GM18505 (cell line): ENCODE results near the gene MARCO.

Experiments
- ATAC-seq: cut with Tn5 transposase; IDR thresholded peaks from one replicate; pipeline ENCODE4 v1.9.1; 2021; ENCODE audit not compliant: unreplicated experiment
- POLR2A ChIP-seq: IDR thresholded peaks from 4 replicates; pipeline ENCODE4 v1.6.1; 2011; ENCODE audit warnings: borderline replicate concordance; ENCODE audit not compliant: insufficient read depth, insufficient read length; ENCODE audit errors: extremely low read depth

The MARCO gene

GRCh38 chr2:119008108-119008507, 66.1 kb downstream of the MARCO start:
- ATAC-seq = no peak
- no peak for TF ChIP-seq POLR2A

DNA sequence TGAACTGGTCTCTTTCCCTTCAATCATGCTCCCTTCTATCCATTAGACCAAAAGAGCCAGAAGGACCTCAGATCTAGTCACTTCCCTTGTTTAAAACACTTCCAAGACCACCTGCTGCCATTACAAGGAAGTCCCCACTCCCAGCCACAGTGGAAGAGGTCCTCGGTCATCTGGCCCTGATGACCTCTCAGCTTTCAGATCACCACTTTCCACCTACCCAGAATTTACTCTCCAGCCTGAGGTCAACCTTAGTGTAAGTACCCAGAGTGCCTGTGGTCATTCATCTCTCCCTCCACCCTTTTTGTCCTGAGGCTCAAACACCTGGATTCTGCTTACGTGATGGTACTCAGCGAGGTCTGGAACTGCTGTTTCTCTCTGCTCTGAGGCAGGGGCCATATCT, 67.1 kb downstream of the MARCO start:
- ATAC-seq = no peak

DNA sequence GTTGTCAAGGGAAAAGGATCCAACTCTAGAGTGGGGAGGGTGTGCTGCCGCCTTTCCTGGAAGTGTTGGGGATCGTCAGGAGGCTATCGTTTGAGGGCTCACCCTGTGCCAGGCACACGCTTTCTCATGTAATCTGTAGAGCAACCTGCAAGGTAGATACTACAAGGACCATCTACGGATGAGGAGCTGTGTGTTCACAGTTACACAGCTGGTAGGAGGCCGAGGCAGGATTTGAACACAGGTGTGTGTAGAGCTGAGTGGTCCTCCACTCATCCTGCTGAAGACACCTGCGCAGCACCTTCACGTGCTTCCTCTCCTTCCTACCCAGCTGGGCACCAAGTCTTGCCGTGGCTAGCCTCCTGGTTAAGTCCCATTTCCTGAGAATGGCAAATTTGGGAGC, 68.3 kb downstream of the MARCO start:
- TF ChIP-seq POLR2A = no peak
- no peak for ATAC-seq

More for the DNA sequence above, 67.1 kb downstream of the MARCO start:
- TF ChIP-seq POLR2A = no peak

GRCh38 chr2:119011162-119011909, 69.3 kb downstream of the MARCO start:
- peak; percentile 75 for ATAC-seq
- no peak for TF ChIP-seq POLR2A

DNA sequence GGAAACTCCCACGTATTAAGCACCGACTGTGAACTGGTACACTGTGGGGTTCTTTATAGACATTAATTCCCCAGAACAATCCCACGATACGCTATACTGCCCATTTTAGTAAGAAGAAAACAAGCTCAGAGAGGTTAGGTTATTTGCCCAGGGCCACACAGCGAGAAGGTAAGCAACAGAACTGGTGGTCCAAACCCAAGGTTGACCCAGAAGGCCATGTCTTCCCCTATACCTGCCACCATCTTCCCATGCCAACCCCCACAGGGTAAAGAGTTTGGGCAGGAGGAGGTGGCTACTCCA, 69.9 kb downstream of the MARCO start:
- TF ChIP-seq POLR2A = no peak
- ATAC-seq = no peak

DNA sequence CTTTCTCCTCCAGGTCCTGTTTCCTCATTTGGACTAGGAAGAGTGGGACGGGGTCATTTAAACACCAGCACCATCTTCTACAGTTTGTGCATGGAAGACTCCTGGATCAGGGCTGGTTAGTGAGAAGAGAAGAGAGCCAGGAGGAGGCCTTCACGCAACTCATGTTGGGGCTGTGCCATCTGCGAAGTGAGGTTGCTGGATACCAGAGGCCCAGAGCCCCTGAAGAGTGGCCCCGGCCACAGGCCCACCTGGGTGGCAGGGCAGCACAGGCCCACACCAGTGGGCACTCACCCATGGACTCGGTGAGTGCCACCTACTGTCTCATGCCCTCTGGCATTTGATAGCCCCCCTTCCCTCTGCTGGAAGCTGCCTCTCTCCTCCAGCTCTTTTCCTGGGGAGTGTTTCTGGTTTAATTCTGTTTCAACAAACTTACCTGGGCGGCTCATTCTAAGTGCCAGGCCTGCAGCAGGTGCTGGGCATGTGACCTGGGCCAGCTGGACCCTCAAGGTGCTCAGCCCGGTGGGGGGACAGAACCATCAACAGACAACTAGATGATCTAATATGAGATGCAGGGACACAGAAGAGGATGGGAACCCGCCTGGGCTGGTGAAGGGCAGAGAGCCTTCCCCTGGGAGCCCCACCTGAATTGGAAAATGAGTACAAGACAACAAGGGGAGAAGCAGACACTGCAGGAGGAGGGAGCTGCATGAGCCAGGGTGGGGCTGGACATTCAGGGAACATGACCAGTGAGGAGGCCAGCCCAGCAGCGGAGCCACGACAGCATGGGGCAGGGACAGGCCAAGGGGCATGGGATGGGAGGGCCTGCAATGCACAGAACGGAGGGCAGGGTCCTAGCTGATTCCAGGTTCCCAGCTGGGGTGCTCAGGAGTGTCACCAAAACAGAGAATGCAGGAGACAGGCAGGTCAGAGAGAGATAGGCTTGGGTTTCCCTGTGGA, 70.6 kb downstream of the MARCO start:
- TF ChIP-seq POLR2A = no peak
- no peak for ATAC-seq

DNA sequence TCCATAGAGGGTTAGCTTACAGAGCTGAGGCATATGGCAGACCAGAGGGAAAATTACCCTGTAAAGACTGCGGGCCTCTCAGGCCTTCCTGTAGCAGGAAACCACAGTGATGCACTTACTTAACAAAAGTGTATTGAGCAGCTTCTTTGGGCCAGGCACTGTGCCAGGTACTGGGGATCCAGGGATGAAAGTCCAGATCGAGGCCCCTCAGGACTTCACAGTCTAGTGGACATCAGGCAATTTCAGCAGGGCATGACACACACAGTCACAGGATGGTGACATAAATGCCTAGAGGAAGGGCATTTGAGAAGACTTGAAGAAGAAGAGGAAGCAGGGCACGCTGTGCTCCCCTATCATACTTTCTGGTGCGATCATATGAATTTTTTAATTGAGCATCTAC, 71.7 kb downstream of the MARCO start:
- TF ChIP-seq POLR2A = no peak
- no peak for ATAC-seq

DNA sequence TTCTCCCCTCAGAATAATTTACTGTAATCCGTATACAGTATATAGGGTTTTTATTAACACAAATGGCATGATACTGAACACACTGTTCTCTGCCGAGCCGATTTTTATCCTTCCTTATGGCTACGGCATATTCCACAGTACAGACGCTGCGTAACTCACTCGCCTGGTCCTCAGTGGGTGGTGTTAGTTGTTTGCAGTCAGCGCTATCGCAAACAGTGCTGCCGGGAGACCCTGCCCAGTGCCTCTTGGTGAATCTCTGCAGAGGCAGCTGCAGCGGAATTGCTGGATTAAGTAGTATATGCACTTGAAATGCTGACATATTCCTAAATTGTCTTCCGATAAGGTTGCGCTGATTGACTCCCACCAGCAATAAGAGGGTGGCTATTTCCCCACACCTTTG, 73.9 kb downstream of the MARCO start:
- ATAC-seq = no peak
- TF ChIP-seq POLR2A = no peak

DNA sequence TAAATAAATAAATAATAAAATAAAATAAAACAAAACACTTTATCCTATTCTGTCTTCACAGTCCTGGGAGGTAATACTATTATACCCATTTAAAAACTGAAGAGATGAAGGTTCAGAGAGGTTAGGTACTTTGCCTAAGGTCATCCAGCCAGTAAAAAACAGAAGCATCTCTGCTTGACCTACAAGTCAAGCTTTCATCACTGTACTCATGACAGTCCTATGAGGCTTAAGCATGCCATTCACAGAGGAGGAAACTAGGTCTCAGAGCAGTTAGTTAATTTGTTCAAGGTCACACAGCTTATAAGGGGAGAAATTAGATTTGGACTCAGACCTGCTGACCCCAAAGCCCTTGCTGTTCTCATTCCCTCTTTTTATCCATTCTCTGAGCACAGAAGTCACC, 77.5 kb downstream of the MARCO start:
- ATAC-seq = no peak
- no peak for TF ChIP-seq POLR2A

DNA sequence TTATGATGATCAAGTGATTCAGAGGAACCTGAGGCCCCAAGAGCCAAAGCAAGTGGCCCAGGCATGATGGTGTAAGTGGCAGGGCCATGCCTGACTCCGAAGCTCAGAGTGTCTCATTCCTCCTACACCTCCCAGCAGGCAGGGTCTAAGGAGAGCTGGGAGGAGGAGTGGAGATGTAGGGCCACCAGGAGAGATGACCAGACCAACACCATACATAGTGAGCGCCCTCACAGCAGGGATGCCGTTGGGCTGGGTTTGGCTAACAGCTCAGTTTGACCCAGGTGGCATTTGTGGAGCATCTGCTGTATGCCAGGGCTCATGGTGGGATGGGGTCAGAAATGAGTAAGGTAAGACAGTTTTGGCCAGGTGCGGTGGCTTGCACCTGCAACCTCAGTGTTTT, 80.7 kb downstream of the MARCO start:
- ATAC-seq = no peak
- no peak for TF ChIP-seq POLR2A

DNA sequence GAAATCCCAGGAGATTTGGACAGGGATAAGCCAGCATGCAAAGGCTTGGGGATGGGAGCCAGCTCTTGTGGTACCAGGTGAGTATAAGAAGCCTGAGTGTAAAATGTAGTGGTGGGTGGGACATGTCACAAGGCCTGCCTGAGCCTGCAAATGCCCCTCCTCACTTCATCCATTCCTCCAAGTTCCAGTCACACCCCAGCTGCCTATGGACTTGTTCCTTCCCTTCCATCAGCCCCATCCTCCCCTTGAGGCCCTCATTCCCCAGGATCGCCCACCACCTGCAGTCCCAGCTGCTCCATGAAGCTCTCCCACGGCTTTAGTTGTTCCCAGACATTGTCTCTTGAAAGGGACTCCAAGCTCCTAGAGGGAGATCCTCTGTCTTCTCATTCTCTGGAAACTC, 81.5 kb downstream of the MARCO start:
- TF ChIP-seq POLR2A = no peak
- no peak for ATAC-seq

DNA sequence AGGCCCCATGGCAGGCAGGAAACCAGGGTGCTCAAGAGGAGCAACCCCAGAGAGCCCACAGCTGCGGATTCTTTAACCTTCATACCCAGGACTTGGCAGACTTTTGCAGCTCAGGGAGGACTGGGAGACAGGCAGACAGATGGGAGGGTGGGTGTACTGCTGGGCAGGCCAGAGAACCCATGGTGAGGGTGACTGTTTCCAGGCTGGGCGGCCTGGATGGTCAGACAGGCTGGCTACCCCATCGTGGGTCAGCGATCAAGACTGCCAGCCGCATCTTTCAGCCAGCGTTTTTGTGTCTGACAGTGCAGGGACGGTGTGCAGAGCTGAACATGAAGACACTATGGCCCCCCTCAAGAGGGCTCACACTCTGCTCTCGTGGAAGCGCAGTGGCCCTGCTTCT, 82.2 kb downstream of the MARCO start:
- ATAC-seq = no peak
- TF ChIP-seq POLR2A = no peak

DNA sequence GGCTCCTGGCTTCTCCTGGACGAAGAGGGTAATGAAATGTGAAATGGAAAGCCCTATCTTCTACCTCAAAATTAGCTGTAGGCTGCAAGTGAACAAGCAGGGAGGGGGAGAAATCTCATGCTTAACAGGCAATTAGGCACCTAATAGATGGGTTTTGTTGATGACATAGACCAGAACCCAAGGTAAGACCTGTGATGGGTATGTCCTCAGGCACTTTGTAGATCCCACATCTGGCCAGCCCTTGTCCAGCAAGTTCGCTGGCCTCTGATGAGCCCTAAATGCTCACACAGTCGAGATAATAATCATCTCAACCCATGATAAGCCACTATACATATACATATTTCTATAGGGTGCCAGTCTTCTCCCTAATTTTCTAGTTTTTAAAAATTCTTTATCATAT, 82.6 kb downstream of the MARCO start:
- ATAC-seq = no peak
- no peak for TF ChIP-seq POLR2A

DNA sequence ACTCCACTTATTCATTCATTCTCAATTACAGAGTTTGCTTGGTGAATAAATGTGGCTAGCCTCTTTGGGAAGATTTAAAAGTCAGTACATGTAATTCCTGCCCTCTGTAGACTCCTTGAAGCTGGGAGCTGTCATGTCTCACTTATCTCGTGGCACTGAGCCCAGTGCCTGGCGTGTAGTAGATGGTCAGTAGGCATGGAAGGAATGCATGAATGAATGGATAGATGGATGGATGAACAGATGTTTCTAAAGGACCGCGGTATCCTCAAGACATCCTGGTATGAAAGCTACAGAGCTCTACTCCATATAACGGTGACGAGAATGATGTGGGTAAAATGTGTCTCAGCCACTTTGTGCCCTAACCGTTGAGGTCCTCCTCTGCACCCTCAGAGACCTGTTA, 83.0 kb downstream of the MARCO start:
- no peak for TF ChIP-seq POLR2A
- no peak for ATAC-seq

DNA sequence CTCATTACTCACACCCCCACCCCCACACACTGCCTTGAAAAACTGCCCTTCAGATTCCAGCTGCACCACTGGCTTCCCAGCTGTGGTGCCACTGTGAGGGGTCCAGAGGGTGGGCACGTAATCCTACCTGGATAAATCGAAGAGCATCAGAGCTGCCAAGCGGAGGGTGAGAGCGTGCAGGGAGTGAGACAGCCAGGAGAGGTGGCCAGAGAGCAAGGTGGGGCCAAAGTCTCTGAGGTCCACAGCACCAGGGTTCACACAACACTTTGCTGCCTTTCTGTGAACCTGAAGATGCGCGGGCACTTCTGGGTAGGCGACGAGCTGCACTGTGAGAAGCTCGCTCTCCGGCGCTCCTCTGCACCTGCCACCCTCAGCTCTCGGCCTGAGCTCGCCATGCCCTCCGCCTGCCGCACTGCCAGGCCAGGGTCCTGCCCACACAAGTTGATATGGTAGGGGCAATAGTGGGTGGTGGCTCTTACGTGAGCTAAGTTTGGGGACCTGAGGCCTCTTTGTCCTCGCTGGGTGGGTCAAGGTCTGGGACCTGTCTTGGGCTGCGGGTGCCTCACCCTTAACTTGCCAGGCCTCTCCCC, 83.9 kb downstream of the MARCO start:
- no peak for TF ChIP-seq POLR2A
- no peak for ATAC-seq

DNA sequence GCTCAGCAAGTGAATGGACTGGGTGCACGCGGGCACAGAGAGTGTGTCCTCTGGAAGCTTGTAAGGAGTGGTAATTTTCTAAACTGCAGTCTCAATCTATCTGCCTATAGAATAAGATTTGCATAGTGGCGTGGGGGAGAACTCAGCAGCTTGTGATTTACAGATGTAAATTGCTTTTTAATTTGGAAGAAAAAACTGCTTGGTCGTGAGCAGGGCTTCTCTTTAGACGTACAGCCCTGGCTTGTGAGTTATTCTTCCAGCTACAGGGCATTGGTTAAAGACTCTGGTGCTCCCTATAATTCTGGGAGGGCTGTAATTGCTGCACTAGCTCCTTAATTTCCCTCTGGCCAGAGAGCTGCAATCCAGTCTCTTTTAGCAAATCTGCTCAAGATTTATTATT, 84.9 kb downstream of the MARCO start:
- TF ChIP-seq POLR2A = no peak
- no peak for ATAC-seq
